Measurements from ENCODE around the gene DIPK1A.

DIPK1A gene

GRCh38 chr1:92826792-92827191 is 134.5 kb downstream of the DIPK1A start:
- Histone ChIP-seq H3K4me1 (ENCODE audit: control insufficient read depth, insufficient read depth, low read length) (no peaks in the 10 kb centered on the region), H3K36me3 (ENCODE audit: control insufficient read depth, insufficient read depth, low read length) (no peaks in the 10 kb centered on the region), H3K4me3 (ENCODE audit: low read length) (no peak overlapping the region), H3K9me3 (ENCODE audit: control insufficient read depth, insufficient read depth, low read length) (no peaks in the 10 kb centered on the region), H3K27ac (ENCODE audit: low read length) (no peak overlapping the region), H3K27me3 (ENCODE audit: control insufficient read depth, insufficient read depth, low read length) (no peaks in the 10 kb centered on the region)
- no CpG with 5 or more reads among the region's 6 CpGs for WGBS (ENCODE audit: insufficient coverage, insufficient read length)
- DNase-seq (ENCODE audit: low read depth, low spot score), result no peak

- H3K27me3 ChIP-seq (ENCODE audit: control insufficient read depth, insufficient read depth, low read length), result no peaks in the 10 kb centered on the region
These were observed 138.4 kb downstream of the DIPK1A start for GRCh38 chr1:92822879-92823278.

GRCh38 chr1:92820551-92820950 is 140.7 kb downstream of the DIPK1A start:
- no peaks in the 10 kb centered on the region for H3K27me3 ChIP-seq (ENCODE audit: control insufficient read depth, insufficient read depth, low read length)
- no peak overlapping the region for H3K4me3 ChIP-seq (ENCODE audit: low read length)
- no CpG with 5 or more reads among the region's 3 CpGs for WGBS (ENCODE audit: insufficient coverage, insufficient read length)
- H3K9me3 ChIP-seq (ENCODE audit: control insufficient read depth, insufficient read depth, low read length), result no peaks in the 10 kb centered on the region
- no peaks in the 10 kb centered on the region for H3K36me3 ChIP-seq (ENCODE audit: control insufficient read depth, insufficient read depth, low read length)
- H3K4me1 ChIP-seq (ENCODE audit: control insufficient read depth, insufficient read depth, low read length), result no peaks in the 10 kb centered on the region
- H3K27ac ChIP-seq (ENCODE audit: low read length), result no peak overlapping the region
- DNase-seq (ENCODE audit: low read depth, low spot score), result no peak

More at GRCh38 chr1:92822879-92823278, 138.4 kb downstream of the DIPK1A start:
- no peak overlapping the region for H3K4me3 ChIP-seq (ENCODE audit: low read length)
- no peaks in the 10 kb centered on the region for H3K4me1 ChIP-seq (ENCODE audit: control insufficient read depth, insufficient read depth, low read length)
- H3K9me3 ChIP-seq (ENCODE audit: control insufficient read depth, insufficient read depth, low read length), result no peaks in the 10 kb centered on the region
- no CpG with 5 or more reads among the region's 3 CpGs for WGBS (ENCODE audit: insufficient coverage, insufficient read length)
- DNase-seq (ENCODE audit: low read depth, low spot score), result no peak
- H3K27ac ChIP-seq (ENCODE audit: low read length), result no peak overlapping the region
- no peaks in the 10 kb centered on the region for H3K36me3 ChIP-seq (ENCODE audit: control insufficient read depth, insufficient read depth, low read length)

GRCh38 chr1:92820024-92820423 is 141.2 kb downstream of the DIPK1A start:
- H3K27ac ChIP-seq (ENCODE audit: low read length), result no peak overlapping the region
- H3K4me3 ChIP-seq (ENCODE audit: low read length), result no peak overlapping the region
- no peaks in the 10 kb centered on the region for H3K36me3 ChIP-seq (ENCODE audit: control insufficient read depth, insufficient read depth, low read length)
- H3K9me3 ChIP-seq (ENCODE audit: control insufficient read depth, insufficient read depth, low read length), result no peaks in the 10 kb centered on the region
- no peaks in the 10 kb centered on the region for H3K27me3 ChIP-seq (ENCODE audit: control insufficient read depth, insufficient read depth, low read length)
- no peaks in the 10 kb centered on the region for H3K4me1 ChIP-seq (ENCODE audit: control insufficient read depth, insufficient read depth, low read length)
- no CpG with 5 or more reads among the region's 3 CpGs for WGBS (ENCODE audit: insufficient coverage, insufficient read length)
- no peak for DNase-seq (ENCODE audit: low read depth, low spot score)

- no CpG with 5 or more reads among the region's 3 CpGs for WGBS (ENCODE audit: insufficient coverage, insufficient read length)
- no peak overlapping the region for H3K4me3 ChIP-seq (ENCODE audit: low read length)
- no peaks in the 10 kb centered on the region for H3K9me3 ChIP-seq (ENCODE audit: control insufficient read depth, insufficient read depth, low read length)
- no peaks in the 10 kb centered on the region for H3K27me3 ChIP-seq (ENCODE audit: control insufficient read depth, insufficient read depth, low read length)
- no peaks in the 10 kb centered on the region for H3K36me3 ChIP-seq (ENCODE audit: control insufficient read depth, insufficient read depth, low read length)
- H3K4me1 ChIP-seq (ENCODE audit: control insufficient read depth, insufficient read depth, low read length), result no peaks in the 10 kb centered on the region
- no peak for DNase-seq (ENCODE audit: low read depth, low spot score)
- H3K27ac ChIP-seq (ENCODE audit: low read length), result no peak overlapping the region
These were observed 143.1 kb downstream of the DIPK1A start for GRCh38 chr1:92817986-92818764.

GRCh38 chr1:92817137-92817697 is 144.0 kb downstream of the DIPK1A start:
- Histone ChIP-seq H3K9me3 (ENCODE audit: control insufficient read depth, insufficient read depth, low read length) (no peaks in the 10 kb centered on the region), H3K27ac (ENCODE audit: low read length) (no peak overlapping the region), H3K36me3 (ENCODE audit: control insufficient read depth, insufficient read depth, low read length) (no peaks in the 10 kb centered on the region), H3K4me1 (ENCODE audit: control insufficient read depth, insufficient read depth, low read length) (no peaks in the 10 kb centered on the region), H3K4me3 (ENCODE audit: low read length) (no peak overlapping the region), H3K27me3 (ENCODE audit: control insufficient read depth, insufficient read depth, low read length) (no peaks in the 10 kb centered on the region)
- no peak for DNase-seq (ENCODE audit: low read depth, low spot score)
- no CpG with 5 or more reads among the region's 1 CpG for WGBS (ENCODE audit: insufficient coverage, insufficient read length)

- no peak overlapping the region for H3K27ac ChIP-seq (ENCODE audit: low read length)
- no peak for DNase-seq (ENCODE audit: low read depth, low spot score)
- no CpG with 5 or more reads among the region's 2 CpGs for WGBS (ENCODE audit: insufficient coverage, insufficient read length)
- no peak overlapping the region for H3K4me3 ChIP-seq (ENCODE audit: low read length)
- no peaks in the 10 kb centered on the region for H3K27me3 ChIP-seq (ENCODE audit: control insufficient read depth, insufficient read depth, low read length)
- no peaks in the 10 kb centered on the region for H3K4me1 ChIP-seq (ENCODE audit: control insufficient read depth, insufficient read depth, low read length)
- no peaks in the 10 kb centered on the region for H3K36me3 ChIP-seq (ENCODE audit: control insufficient read depth, insufficient read depth, low read length)
- H3K9me3 ChIP-seq (ENCODE audit: control insufficient read depth, insufficient read depth, low read length), result no peaks in the 10 kb centered on the region
These were observed 144.5 kb downstream of the DIPK1A start for GRCh38 chr1:92816732-92817131.

- no peak for DNase-seq (ENCODE audit: low read depth, low spot score)
- no peaks in the 10 kb centered on the region for H3K9me3 ChIP-seq (ENCODE audit: control insufficient read depth, insufficient read depth, low read length)
- no peaks in the 10 kb centered on the region for H3K27me3 ChIP-seq (ENCODE audit: control insufficient read depth, insufficient read depth, low read length)
- no peaks in the 10 kb centered on the region for H3K36me3 ChIP-seq (ENCODE audit: control insufficient read depth, insufficient read depth, low read length)
- no peaks in the 10 kb centered on the region for H3K4me1 ChIP-seq (ENCODE audit: control insufficient read depth, insufficient read depth, low read length)
- H3K4me3 ChIP-seq (ENCODE audit: low read length), result no peak overlapping the region
- no peak overlapping the region for H3K27ac ChIP-seq (ENCODE audit: low read length)
These were observed 152.9 kb downstream of the DIPK1A start for GRCh38 chr1:92808381-92808780.

- DNase-seq (ENCODE audit: low read depth, low spot score), result no peak
- Histone ChIP-seq H3K4me3 (ENCODE audit: low read length) (no peak overlapping the region), H3K27me3 (ENCODE audit: control insufficient read depth, insufficient read depth, low read length) (no peaks in the 10 kb centered on the region), H3K4me1 (ENCODE audit: control insufficient read depth, insufficient read depth, low read length) (no peaks in the 10 kb centered on the region), H3K36me3 (ENCODE audit: control insufficient read depth, insufficient read depth, low read length) (no peaks in the 10 kb centered on the region), H3K27ac (ENCODE audit: low read length) (no peak overlapping the region), H3K9me3 (ENCODE audit: control insufficient read depth, insufficient read depth, low read length) (no peaks in the 10 kb centered on the region)
- no CpG with 5 or more reads among the region's 1 CpG for WGBS (ENCODE audit: insufficient coverage, insufficient read length)
These were observed 156.0 kb downstream of the DIPK1A start for GRCh38 chr1:92805216-92805615.

- Histone ChIP-seq H3K27ac (ENCODE audit: low read length) (no peak overlapping the region), H3K9me3 (ENCODE audit: control insufficient read depth, insufficient read depth, low read length) (no peaks in the 10 kb centered on the region), H3K4me3 (ENCODE audit: low read length) (no peak overlapping the region), H3K27me3 (ENCODE audit: control insufficient read depth, insufficient read depth, low read length) (no peaks in the 10 kb centered on the region), H3K36me3 (ENCODE audit: control insufficient read depth, insufficient read depth, low read length) (no peaks in the 10 kb centered on the region), H3K4me1 (ENCODE audit: control insufficient read depth, insufficient read depth, low read length) (no peaks in the 10 kb centered on the region)
- WGBS (ENCODE audit: insufficient coverage, insufficient read length), result no CpG with 5 or more reads among the region's 7 CpGs
- DNase-seq (ENCODE audit: low read depth, low spot score), result no peak
These were observed 156.5 kb downstream of the DIPK1A start for GRCh38 chr1:92804721-92805201.

Data from iPS DF 6.9 (cell line).